Skeletal muscle tissue (tissue), 4 donors: ENCODE measurements around the gene C17orf113. TPM values are rescaled to one million over a fixed set of nuclear protein-coding genes. Genes with fewer than 3 reads are reported as not detected.
"Not testable (repeated sequence)": the region's sequence is repeated elsewhere in the genome, so short reads cannot be mapped to it uniquely, and the experiment has no call there.

Source experiments
- H3K27ac ChIP-seq: one replicate; pipeline ENCODE4 v1.7.0; 2013; ENCODE audit warnings: mild to moderate bottlenecking, low read depth, low read length, inconsistent platforms
- H3K27me3 ChIP-seq, 3 donors: one replicate each; pipeline ENCODE4 v1.7.0; 2013; ENCODE audit warnings: low read length in 3 of 3; ENCODE audit not compliant: control insufficient read depth in 3 of 3, insufficient read depth in 3 of 3
- H3K36me3 ChIP-seq, 3 donors: one replicate each; pipeline ENCODE4 v1.7.0; 2013; ENCODE audit warnings: low read length in 3 of 3; ENCODE audit not compliant: control insufficient read depth in 3 of 3, insufficient read depth in 3 of 3
- H3K4me1 ChIP-seq, 3 donors: one replicate each; pipeline ENCODE4 v1.7.0; 2013; ENCODE audit warnings: low read length in 3 of 3, mild to moderate bottlenecking in 3 of 3; ENCODE audit not compliant: control insufficient read depth in 3 of 3, insufficient read depth in 3 of 3
- H3K4me3 ChIP-seq, 3 donors: one replicate each; pipeline ENCODE4 v1.7.0; 2013; ENCODE audit warnings: low read length in 3 of 3
- H3K9ac ChIP-seq, 3 donors: one replicate each; pipeline ENCODE4 v1.7.0; 2013; ENCODE audit warnings: low read length in 3 of 3, mild to moderate bottlenecking in 3 of 3, moderate library complexity in 2 of 3, low read depth in 1 of 3
- H3K9me3 ChIP-seq, 3 donors: one replicate each; pipeline ENCODE4 v1.7.0; 2013; ENCODE audit warnings: low read length in 3 of 3; ENCODE audit not compliant: control insufficient read depth in 3 of 3
- total RNA-seq: library from RNA; depleted of rRNA; stranded (reverse); fragments of >200 nt; gene quantifications from one replicate; pipeline ENCODE4 v1.2.3, GENCODE V29; 2014
- donor health status: Osteomylitis.

The C17orf113 gene
- total RNA-seq, 1 donor from 2014 or later: 1.6 TPM

- Histone ChIP-seq H3K4me3 (peak overlapping the region; percentile 97 to 98 (median 98)), H3K27me3 (no peaks in the 10 kb centered on the region), H3K9ac (peak overlapping the region; percentile 88 to 99 (median 98)), H3K36me3 (peaks cover 13 to 16% (median 14%) of the 10 kb centered on the region in 3 donors), H3K27ac (peak overlapping the region; percentile 94), H3K4me1 (peaks cover 37 to 60% (median 42%) of the 10 kb centered on the region in 3 donors), H3K9me3 (no peaks in the 10 kb centered on the region)
Observed at GRCh38 chr17:42018339-42018738, 32.1 kb downstream of the C17orf113 start.

- Histone ChIP-seq H3K4me1 (peaks cover 42 to 65% (median 47%) of the 10 kb centered on the region in 3 donors), H3K9ac (peak overlapping the region; percentile 88 to 99 (median 98)), H3K9me3 (no peaks in the 10 kb centered on the region), H3K4me3 (peak overlapping the region; percentile 97 to 98 (median 98)), H3K36me3 (peaks cover 8 to 13% (median 9%) of the 10 kb centered on the region in 3 donors), H3K27me3 (no peaks in the 10 kb centered on the region), H3K27ac (peak overlapping the region; percentile 94)
Observed at GRCh38 chr17:42017866-42018200, 32.6 kb downstream of the C17orf113 start.

- H3K27ac ChIP-seq: peak within 1 kb of the TSS; percentile 94
- H3K4me1 ChIP-seq: peaks cover 42 to 71% (median 51%) of the 10 kb centered on the region in 3 donors
- no peaks in the 10 kb centered on the region for H3K9me3 ChIP-seq
- peaks cover 2 to 6% (median 2%) of the 10 kb centered on the region in 3 donors for H3K36me3 ChIP-seq
- H3K9ac ChIP-seq: peak within 1 kb of the TSS; percentile 98 to 100 (median 99)
- peak within 1 kb of the TSS; percentile 97 to 98 (median 98) for H3K4me3 ChIP-seq
- no peaks in the 10 kb centered on the region for H3K27me3 ChIP-seq
Observed at GRCh38 chr17:42016941-42017865, 33.2 kb downstream of the C17orf113 start, which contains the start of gene DNAJC7. TSS of gene DNAJC7 (minus strand) at chr17:42017439. CDS start at chr17:42017416, 23 bp downstream.

GRCh38 chr17:42016411-42016831 lies 34.0 kb downstream of the C17orf113 start:
- peaks cover 0 to 2% (median 0%) of the 10 kb centered on the region in 3 donors for H3K36me3 ChIP-seq
- H3K9me3 ChIP-seq: no peaks in the 10 kb centered on the region
- H3K4me1 ChIP-seq: peaks cover 40 to 74% (median 50%) of the 10 kb centered on the region in 3 donors
- peak overlapping the region; percentile 97 to 98 (median 98) for H3K4me3 ChIP-seq
- peak overlapping the region; percentile 98 to 100 (median 99) for H3K9ac ChIP-seq
- H3K27me3 ChIP-seq: no peaks in the 10 kb centered on the region
- peak overlapping the region; percentile 94 for H3K27ac ChIP-seq

- H3K4me1 ChIP-seq: peaks cover 27 to 77% (median 46%) of the 10 kb centered on the region in 3 donors
- not testable (repeated sequence) for H3K27me3 ChIP-seq, H3K36me3 ChIP-seq, H3K9me3 ChIP-seq, H3K9ac ChIP-seq, H3K4me3 ChIP-seq
- peak overlapping the region; percentile 48 for H3K27ac ChIP-seq
Observed at GRCh38 chr17:42013740-42014139, 36.7 kb downstream of the C17orf113 start.

GRCh38 chr17:42012363-42012762 lies 38.0 kb downstream of the C17orf113 start:
- not testable (repeated sequence) for H3K27ac ChIP-seq, H3K9me3 ChIP-seq, H3K27me3 ChIP-seq, H3K4me3 ChIP-seq, H3K36me3 ChIP-seq, H3K9ac ChIP-seq
- H3K4me1 ChIP-seq: peaks cover 24 to 67% (median 40%) of the 10 kb centered on the region in 3 donors

GRCh38 chr17:42010898-42011516 lies 39.4 kb downstream of the C17orf113 start:
- H3K36me3 ChIP-seq: no peaks in the 10 kb centered on the region
- no peak overlapping the region for H3K4me3 ChIP-seq
- H3K4me1 ChIP-seq: peaks cover 20 to 57% (median 39%) of the 10 kb centered on the region in 3 donors
- H3K9ac ChIP-seq: no peak overlapping the region
- no peaks in the 10 kb centered on the region for H3K9me3 ChIP-seq
- H3K27ac ChIP-seq: no peak overlapping the region
- H3K27me3 ChIP-seq: no peaks in the 10 kb centered on the region

- H3K27ac ChIP-seq, H3K9ac ChIP-seq: not testable (repeated sequence)
- peaks cover 15 to 53% (median 36%) of the 10 kb centered on the region in 3 donors for H3K4me1 ChIP-seq
Observed at GRCh38 chr17:42010266-42010680, 40.1 kb downstream of the C17orf113 start.

GRCh38 chr17:42009170-42009569 lies 41.2 kb downstream of the C17orf113 start:
- no peaks in the 10 kb centered on the region for H3K27me3 ChIP-seq
- no peak overlapping the region for H3K9ac ChIP-seq
- H3K4me1 ChIP-seq: peaks cover 13 to 43% (median 33%) of the 10 kb centered on the region in 3 donors
- H3K4me3 ChIP-seq: no peak overlapping the region
- H3K27ac ChIP-seq: no peak overlapping the region
- H3K9me3 ChIP-seq: no peaks in the 10 kb centered on the region
- H3K36me3 ChIP-seq: no peaks in the 10 kb centered on the region

More at GRCh38 chr17:42010266-42010680, 40.1 kb downstream of the C17orf113 start:
- H3K4me3 ChIP-seq, H3K9me3 ChIP-seq, H3K36me3 ChIP-seq, H3K27me3 ChIP-seq: not testable (repeated sequence)
